ENCODE measurements around the gene ZFAND4. TPM values are rescaled to one million over a fixed set of nuclear protein-coding genes. Genes with fewer than 3 reads are reported as not detected.

ZFAND4 gene
- total and polyA plus RNA-seq, 4 donors, result 3.2 to 15.7 (median 8.0) TPM

- Histone ChIP-seq H3K36me3 (ENCODE audit: control insufficient read depth in 4 of 4, insufficient read depth in 3 of 4, low read depth in 1 of 4, low read length in 3 of 4) (peaks cover 0 to 14% (median 4%) of the 10 kb centered on the region in 4 donors), H3K9ac (ENCODE audit: low read depth in 1 of 2, low read length in 2 of 2) (no peak overlapping the region), H3K27me3 (ENCODE audit: control insufficient read depth in 4 of 4, insufficient read depth in 4 of 4, low read length in 3 of 4) (no peaks in the 10 kb centered on the region), H3K9me3 (ENCODE audit: control insufficient read depth in 4 of 4, low read length in 3 of 4) (no peaks in the 10 kb centered on the region), H3K4me3 (ENCODE audit: low read depth in 1 of 3, low read length in 3 of 3) (no peak overlapping the region), H3K27ac (ENCODE audit: low read depth in 1 of 2, low read length in 2 of 2) (no peak overlapping the region), H3K4me1 (ENCODE audit: control insufficient read depth in 4 of 4, insufficient read depth in 4 of 4, low read length in 3 of 4) (no peaks in the 10 kb centered on the region)
- DNase-seq (ENCODE audit: low spot score), result no peak
- 93% methylated on average over 1 of the region's 1 CpG for WGBS
- TF ChIP-seq TAF1 (conservative IDR thresholded peaks at IDR 0.05) (no peak), EGR1 (IDR thresholded peaks at IDR 0.05; ENCODE audit: low read depth in 2 of 2) (no peak), JUND (IDR thresholded peaks at IDR 0.05) (no peak), REST (IDR thresholded peaks at IDR 0.05) (no peak), RXRA (IDR thresholded peaks at IDR 0.05) (no peak), SP1 (IDR thresholded peaks at IDR 0.05) (no peak), HNF4A (conservative IDR thresholded peaks at IDR 0.05) (no peak), CTCF (IDR thresholded peaks at IDR 0.05; ENCODE audit: low read depth, low read length, missing input control) (no peak)
- TF ChIP-seq, protein P1, sequence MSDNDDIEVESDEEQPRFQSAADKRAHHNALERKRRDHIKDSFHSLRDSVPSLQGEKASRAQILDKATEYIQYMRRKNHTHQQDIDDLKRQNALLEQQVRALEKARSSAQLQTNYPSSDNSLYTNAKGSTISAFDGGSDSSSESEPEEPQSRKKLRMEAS (IDR thresholded peaks at IDR 0.05), result no peak
These were observed 32.5 kb downstream of the ZFAND4 start for GRCh38 chr10:45640049-45640448.

GRCh38 chr10:45627412-45628048 is 45.0 kb downstream of the ZFAND4 start:
- Histone ChIP-seq H3K9me3 (ENCODE audit: control insufficient read depth in 4 of 4, low read length in 3 of 4) (no peaks in the 10 kb centered on the region), H3K27me3 (ENCODE audit: control insufficient read depth in 4 of 4, insufficient read depth in 4 of 4, low read length in 3 of 4) (no peaks in the 10 kb centered on the region), H3K27ac (ENCODE audit: low read depth in 1 of 2, low read length in 2 of 2) (peak overlapping the region; percentile 68 to 72), H3K36me3 (ENCODE audit: control insufficient read depth in 4 of 4, insufficient read depth in 3 of 4, low read depth in 1 of 4, low read length in 3 of 4) (peaks cover 0 to 2% (median 0%) of the 10 kb centered on the region in 4 donors), H3K9ac (ENCODE audit: low read depth in 1 of 2, low read length in 2 of 2) (no peak overlapping the region), H3K4me1 (ENCODE audit: control insufficient read depth in 4 of 4, insufficient read depth in 4 of 4, low read length in 3 of 4) (peaks cover 9 to 27% (median 20%) of the 10 kb centered on the region in 4 donors), H3K4me3 (ENCODE audit: low read depth in 1 of 3, low read length in 3 of 3) (no peak overlapping the region)
- DNase-seq (ENCODE audit: low spot score), result no peak
- 40% methylated on average over 5 of the region's 5 CpGs for WGBS
- TF ChIP-seq YY1 (IDR thresholded peaks at IDR 0.05) (peak; percentile 80), GABPA (IDR thresholded peaks at IDR 0.05 in 1 of 2, conservative IDR thresholded peaks at IDR 0.05 in 1 of 2) (peak in 1 of 2 donors; percentile 16), EGR1 (IDR thresholded peaks at IDR 0.05; ENCODE audit: low read depth in 2 of 2) (peak in 1 of 2 donors; percentile 50), SP1 (IDR thresholded peaks at IDR 0.05) (peak; percentile 84), JUND (IDR thresholded peaks at IDR 0.05) (peak; percentile 66 to 90), NR2F2 (IDR thresholded peaks at IDR 0.05) (peak; percentile 84), REST (IDR thresholded peaks at IDR 0.05) (peak; percentile 63), TAF1 (conservative IDR thresholded peaks at IDR 0.05) (no peak), FOXA1 (IDR thresholded peaks at IDR 0.05) (no peak), HNF4A (conservative IDR thresholded peaks at IDR 0.05) (peak; percentile 80 to 89), RXRA (IDR thresholded peaks at IDR 0.05) (peak; percentile 95 to 96), FOXA2 (IDR thresholded peaks at IDR 0.05) (peak; percentile 62), CTCF (IDR thresholded peaks at IDR 0.05; ENCODE audit: low read depth, low read length, missing input control) (no peak), RAD21 (IDR thresholded peaks at IDR 0.05) (peak; percentile 65 to 66)
- TF ChIP-seq, protein P2, sequence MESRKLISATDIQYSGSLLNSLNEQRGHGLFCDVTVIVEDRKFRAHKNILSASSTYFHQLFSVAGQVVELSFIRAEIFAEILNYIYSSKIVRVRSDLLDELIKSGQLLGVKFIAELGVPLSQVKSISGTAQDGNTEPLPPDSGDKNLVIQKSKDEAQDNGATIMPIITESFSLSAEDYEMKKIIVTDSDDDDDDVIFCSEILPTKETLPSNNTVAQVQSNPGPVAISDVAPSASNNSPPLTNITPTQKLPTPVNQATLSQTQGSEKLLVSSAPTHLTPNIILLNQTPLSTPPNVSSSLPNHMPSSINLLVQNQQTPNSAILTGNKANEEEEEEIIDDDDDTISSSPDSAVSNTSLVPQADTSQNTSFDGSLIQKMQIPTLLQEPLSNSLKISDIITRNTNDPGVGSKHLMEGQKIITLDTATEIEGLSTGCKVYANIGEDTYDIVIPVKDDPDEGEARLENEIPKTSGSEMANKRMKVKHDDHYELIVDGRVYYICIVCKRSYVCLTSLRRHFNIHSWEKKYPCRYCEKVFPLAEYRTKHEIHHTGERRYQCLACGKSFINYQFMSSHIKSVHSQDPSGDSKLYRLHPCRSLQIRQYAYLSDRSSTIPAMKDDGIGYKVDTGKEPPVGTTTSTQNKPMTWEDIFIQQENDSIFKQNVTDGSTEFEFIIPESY (IDR thresholded peaks at IDR 0.05), result peak; percentile 83
- TF ChIP-seq, protein P1 (IDR thresholded peaks at IDR 0.05), result peak; percentile 65

Measured in liver (tissue), 9 donors.